ENCODE data around the gene NR2E3. TPM values are rescaled to one million over a fixed set of nuclear protein-coding genes. Genes with fewer than 3 reads are reported as not detected.

The NR2E3 gene
- total and polyA plus RNA-seq, 9 of the 15 experiments (the other 6 are each of a cell fraction or from before 2014, with no cell fraction given): not detected

- Histone ChIP-seq H3K9ac (ENCODE audit: insufficient read depth in 1 of 2, low read depth in 2 of 2, low read length in 2 of 2) (no peak overlapping the region), H3K27ac (ENCODE audit: extremely low read depth, low read depth, low read length) (no peak overlapping the region), H2AFZ (ENCODE audit: low read depth, low read length) (no peak overlapping the region), H4K20me1 (replicated peaks; ENCODE audit: control insufficient read depth, insufficient read depth, low read length) (no peaks in the 10 kb centered on the region), H3K27me3 (ENCODE audit: control insufficient read depth in 2 of 2, insufficient read depth in 2 of 2, low read length in 2 of 2) (no peaks in the 10 kb centered on the region), H3K9me1 (ENCODE audit: control insufficient read depth, insufficient read depth, low read length) (no peaks in the 10 kb centered on the region), H3K4me2 (ENCODE audit: insufficient read depth, low read length) (no peak overlapping the region), H3K79me2 (ENCODE audit: control insufficient read depth, insufficient read depth, low read length) (no peaks in the 10 kb centered on the region), H3K4me1 (replicated peaks in 1 of 2; ENCODE audit: control insufficient read depth in 2 of 2, insufficient read depth in 2 of 2, low read length in 2 of 2) (no peaks in the 10 kb centered on the region), H3K36me3 (ENCODE audit: control insufficient read depth, insufficient read depth, low read length) (no peaks in the 10 kb centered on the region), H3K9me3 (replicated peaks; ENCODE audit: control insufficient read depth, insufficient read depth, low read depth, low read length) (no peaks in the 10 kb centered on the region), H3K4me3 (no peak overlapping the region)
- no peak for TF ChIP-seq PRDM10 (IDR thresholded peaks at IDR 0.05; ENCODE audit: partially characterized antibody)
- no peak for TF ChIP-seq NFYB (IDR thresholded peaks at IDR 0.05; ENCODE audit: extremely low read depth, insufficient read length)
- peak; percentile 89 for TF ChIP-seq ZNF354B (CRISPR knock-in tag; IDR thresholded peaks at IDR 0.05)
- TF ChIP-seq ZNF507 (tag; conservative IDR thresholded peaks at IDR 0.05): peak; percentile 99
- FAIRE-seq (no peak), ATAC-seq (no peak), DNase-seq (ENCODE audit: extremely low read depth in 1 of 4, low spot score in 3 of 4) (no peak)
- ChIA-PET POLR2A (no interaction called here), CTCF (ENCODE audit: low intra/inter-chr PET ratio) (interaction anchor here (0.6 kb wide), 1 partner anchor 100 kb away, joined by 6 read pairs; no protein-coding TSS in a partner anchor)
- 0% methylated on average over 1 of the region's 1 CpG for WGBS (ENCODE audit: insufficient coverage, low coverage, missing lambda C conversion rate)
- intact Hi-C loops (cut with micrococcal nuclease): no loop called here
- in situ Hi-C loops (cut with MboI): no loop called here
- BruUV-seq (replicated peaks): no TSS peak
Measured at GRCh38 chr15:71760852-71761251, 49.5 kb upstream of the NR2E3 start.

All from K562 (cell line).